ENCODE data around the gene MEN1.

GRCh38 chr11:64794526-64794925 lies 15.8 kb downstream of the MEN1 start:
- TF ChIP-seq, protein P1, sequence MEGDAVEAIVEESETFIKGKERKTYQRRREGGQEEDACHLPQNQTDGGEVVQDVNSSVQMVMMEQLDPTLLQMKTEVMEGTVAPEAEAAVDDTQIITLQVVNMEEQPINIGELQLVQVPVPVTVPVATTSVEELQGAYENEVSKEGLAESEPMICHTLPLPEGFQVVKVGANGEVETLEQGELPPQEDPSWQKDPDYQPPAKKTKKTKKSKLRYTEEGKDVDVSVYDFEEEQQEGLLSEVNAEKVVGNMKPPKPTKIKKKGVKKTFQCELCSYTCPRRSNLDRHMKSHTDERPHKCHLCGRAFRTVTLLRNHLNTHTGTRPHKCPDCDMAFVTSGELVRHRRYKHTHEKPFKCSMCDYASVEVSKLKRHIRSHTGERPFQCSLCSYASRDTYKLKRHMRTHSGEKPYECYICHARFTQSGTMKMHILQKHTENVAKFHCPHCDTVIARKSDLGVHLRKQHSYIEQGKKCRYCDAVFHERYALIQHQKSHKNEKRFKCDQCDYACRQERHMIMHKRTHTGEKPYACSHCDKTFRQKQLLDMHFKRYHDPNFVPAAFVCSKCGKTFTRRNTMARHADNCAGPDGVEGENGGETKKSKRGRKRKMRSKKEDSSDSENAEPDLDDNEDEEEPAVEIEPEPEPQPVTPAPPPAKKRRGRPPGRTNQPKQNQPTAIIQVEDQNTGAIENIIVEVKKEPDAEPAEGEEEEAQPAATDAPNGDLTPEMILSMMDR (IDR thresholded peaks at IDR 0.05): no peak
- TF ChIP-seq POLR2A (IDR thresholded peaks at IDR 0.05): no peak
